Spleen (tissue), 7 donors: ENCODE measurements around the gene PAPOLG.

ENCODE experiments used
- CTCF ChIP-seq, 11 experiments: fragments of 200-600 bp in 7 of 11; fragments of 450-650 bp in 4 of 11; sonication (generic) in 4 of 11; IDR thresholded peaks in 8 of 11; conservative IDR thresholded peaks in 3 of 11; 1 replicate in 7 of 11; 2 replicates in 4 of 11; pipeline versions ENCODE4 v1.4.0 to v1.8.0; 2016 to 2021; ENCODE audit warnings: antibody characterized with exemption in 11 of 11, inconsistent platforms in 4 of 11, mild to moderate bottlenecking in 1 of 11
- POLR2A ChIP-seq, 3 donors: fragments of 450-650 bp; IDR thresholded peaks; one replicate each; pipeline ENCODE4 v1.5.1; 2017; ENCODE audit warnings: antibody characterized with exemption in 3 of 3, mild to moderate bottlenecking in 1 of 3
- POLR2AphosphoS5 ChIP-seq, 3 donors: sonication (generic); formaldehyde crosslinking; IDR thresholded peaks; one replicate each; pipeline ENCODE4 v1.5.1; 2017; ENCODE audit warnings: antibody characterized with exemption in 3 of 3
- donor health status: DM: no; HTN: no; CAD: no; lungs with moderate emphysema.
- donor health status: DM: no; HTN: no; CAD: no.
- donor health status: DM: no; HTN: no; CAD: no.

DNA sequence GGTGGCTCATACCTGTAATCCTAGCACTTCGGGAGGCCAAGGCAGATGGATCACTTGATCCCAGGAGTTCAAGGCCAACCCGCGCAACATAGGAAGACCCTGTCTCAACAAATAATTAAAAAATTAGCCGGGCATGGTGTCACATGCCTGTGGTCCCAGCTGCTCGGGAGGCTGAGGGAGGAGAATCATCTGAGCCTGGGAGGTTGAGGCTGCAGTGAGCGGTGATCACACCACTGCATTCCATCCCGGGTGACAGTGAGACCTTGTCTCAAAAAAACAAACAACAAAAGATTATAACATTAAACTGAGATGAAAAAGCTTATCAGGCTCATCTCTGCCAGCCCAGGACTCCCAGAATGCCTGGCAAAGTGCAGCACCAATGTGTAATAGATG, 50.5 kb downstream of the PAPOLG start:
- TF ChIP-seq CTCF (IDR thresholded peaks at IDR 0.05 in 8 of 11, conservative IDR thresholded peaks at IDR 0.05 in 3 of 11), result no peak
- TF ChIP-seq POLR2A (IDR thresholded peaks at IDR 0.05), result no peak
- no peak for TF ChIP-seq POLR2AphosphoS5 (IDR thresholded peaks at IDR 0.05)
